GM23338 (cell line): ENCODE measurements around the gene PJA1. TPM values are rescaled to one million over a fixed set of nuclear protein-coding genes. Genes with fewer than 3 reads are reported as not detected.

Experiments
- ATAC-seq: fragments of 200-7000 bp; cut with Tn5 transposase; 3 replicates; pipeline ENCODE4 v1.9.1; 2020
- DNase-seq: peaks from one replicate; pipeline ENCODE4 v3.0.0-alpha.2; 2015; ENCODE audit warnings: low spot score
- H2AFZ ChIP-seq: fragments of 200-600 bp; sonication (generic); 2 replicates; pipeline ENCODE4 v1.8.0; 2016; ENCODE audit warnings: antibody characterized with exemption, mild to moderate bottlenecking, moderate library complexity
- H3F3A ChIP-seq: fragments of 200-600 bp; sonication (generic); replicated peaks from 2 replicates; pipeline ENCODE4 v1.8.0; 2017; ENCODE audit warnings: antibody characterized with exemption, mixed run types, low read depth
- H3K27ac ChIP-seq: fragments of 200-600 bp; sonication (generic); 2 replicates; pipeline ENCODE4 v1.6.1; 2016; ENCODE audit warnings: low read depth
- H3K27me3 ChIP-seq: fragments of 200-600 bp; sonication (generic); 2 replicates; pipeline ENCODE4 v1.8.0; 2016; ENCODE audit warnings: mild to moderate bottlenecking, mixed run types, moderate library complexity; ENCODE audit not compliant: insufficient read depth
- H3K36me3 ChIP-seq: fragments of 200-600 bp; sonication (generic); 2 replicates; pipeline ENCODE4 v1.8.0; 2016; ENCODE audit warnings: mild to moderate bottlenecking; ENCODE audit not compliant: insufficient read depth
- H3K4me1 ChIP-seq: fragments of 200-600 bp; sonication (generic); 2 replicates; pipeline ENCODE4 v1.8.0; 2016; ENCODE audit warnings: mild to moderate bottlenecking, moderate library complexity; ENCODE audit not compliant: insufficient read depth
- H3K4me2 ChIP-seq: fragments of 200-600 bp; sonication (generic); 2 replicates; pipeline ENCODE4 v1.7.1; 2017; ENCODE audit warnings: mixed run types
- H3K4me3 ChIP-seq: fragments of 200-600 bp; sonication (generic); 2 replicates; pipeline ENCODE4 v1.6.1; 2016; ENCODE audit warnings: mixed run types
- H3K79me2 ChIP-seq: fragments of 200-600 bp; sonication (generic); replicated peaks from 2 replicates; pipeline ENCODE4 v1.8.0; 2017; ENCODE audit warnings: mild to moderate bottlenecking; ENCODE audit not compliant: insufficient read depth
- H3K9me2 ChIP-seq: fragments of 200-600 bp; sonication (generic); 2 replicates; pipeline ENCODE4 v1.8.0; 2017; ENCODE audit not compliant: insufficient read depth
- H4K20me1 ChIP-seq: fragments of 200-600 bp; sonication (generic); replicated peaks from 2 replicates; pipeline ENCODE4 v1.8.0; 2017; ENCODE audit warnings: mild to moderate bottlenecking; ENCODE audit not compliant: insufficient read depth
- H3K27ac Mint-ChIP-seq: 2 replicates; pipeline ENCODE4 v1.8.0; 2020; ENCODE audit warnings: inconsistent platforms, mild to moderate bottlenecking, moderate library complexity, mixed read lengths
- H3K27me3 Mint-ChIP-seq: 3 replicates; pipeline ENCODE4 v1.8.0; 2022; ENCODE audit warnings: low read depth, mild to moderate bottlenecking, moderate library complexity, mixed read lengths, inconsistent platforms; ENCODE audit not compliant: insufficient read depth, poor library complexity
- H3K36me3 Mint-ChIP-seq: 3 replicates; pipeline ENCODE4 v1.8.0; 2021; ENCODE audit warnings: low read depth, mild to moderate bottlenecking, inconsistent platforms, moderate library complexity, mixed read lengths
- H3K4me1 Mint-ChIP-seq: 3 replicates; pipeline ENCODE4 v1.8.0; 2020; ENCODE audit warnings: mild to moderate bottlenecking, inconsistent platforms, mixed read lengths
- H3K4me3 Mint-ChIP-seq: 3 replicates; pipeline ENCODE4 v1.8.0; 2021; ENCODE audit warnings: moderate library complexity, mild to moderate bottlenecking, inconsistent platforms, mixed read lengths
- H3K9me3 Mint-ChIP-seq: 3 replicates; pipeline ENCODE4 v1.8.0; 2020; ENCODE audit warnings: moderate library complexity, mild to moderate bottlenecking, inconsistent platforms, mixed read lengths
- CREB1 ChIP-seq: fragments of 250-450 bp; sonication (Bioruptor Pico); IDR thresholded peaks from 2 replicates; pipeline ENCODE4 v1.5.0; 2020; ENCODE audit warnings: low read depth, mild to moderate bottlenecking, moderate library complexity
- EZH2phosphoT487 ChIP-seq: fragments of 200-600 bp; sonication (generic); IDR thresholded peaks from one replicate; pipeline ENCODE4 v1.8.1; 2018; ENCODE audit warnings: antibody characterized with exemption; ENCODE audit not compliant: unreplicated experiment
- JUNB ChIP-seq: IDR thresholded peaks from one replicate; pipeline ENCODE4 v1.6.1; 2016; ENCODE audit warnings: antibody characterized with exemption; ENCODE audit not compliant: unreplicated experiment
- NANOG ChIP-seq: IDR thresholded peaks from 2 replicates; pipeline ENCODE4 v1.6.1; 2016; ENCODE audit warnings: antibody characterized with exemption, borderline replicate concordance
- POLR2AphosphoS5 ChIP-seq: IDR thresholded peaks from 2 replicates; pipeline ENCODE4 v1.6.1; 2016; ENCODE audit warnings: antibody characterized with exemption, low read depth
- STAT1 ChIP-seq: IDR thresholded peaks from one replicate; pipeline ENCODE4 v1.6.1; 2016; ENCODE audit warnings: antibody characterized with exemption; ENCODE audit not compliant: unreplicated experiment
- ZNF114 ChIP-seq: fragments of 250-450 bp; sonication (Bioruptor Pico); IDR thresholded peaks from 2 replicates; pipeline ENCODE4 v1.5.0; 2020; ENCODE audit warnings: mild to moderate bottlenecking, moderate library complexity
- ZNF331 ChIP-seq: fragments of 250-450 bp; sonication (Bioruptor Pico); IDR thresholded peaks from 2 replicates; pipeline ENCODE4 v1.5.0; 2020; ENCODE audit warnings: low read depth, mild to moderate bottlenecking, moderate library complexity
- polyA plus RNA-seq: library from polyadenylated mRNA; unstranded; fragments of >200 nt; fragmentation: Nextera tagmentation; extraction: Ambion mirVana; gene quantifications from 2 replicates; pipeline ENCODE4 v1.2.1, GENCODE V29; 2016
- total RNA-seq: library from RNA; depleted of rRNA; stranded (reverse); fragments of >200 nt; shearing (Covaris generic); gene quantifications from 2 replicates; pipeline ENCODE4 v1.2.3, GENCODE V29; 2014
- TF ChIP-seq, protein P1 (sequence below): fragments of 250-450 bp; sonication (Bioruptor Pico); IDR thresholded peaks from 2 replicates; pipeline ENCODE4 v1.5.0; 2020; ENCODE audit warnings: mild to moderate bottlenecking, moderate library complexity
- TF ChIP-seq, protein P2 (sequence below), 2 experiments: fragments of 200-600 bp in 1 of 2; sonication (generic) in 1 of 2; conservative IDR thresholded peaks; 2 replicates each; pipeline versions ENCODE4 v1.5.1 to v1.6.1; 2016 to 2017; ENCODE audit warnings: antibody characterized with exemption in 2 of 2, low read depth in 2 of 2, mild to moderate bottlenecking in 2 of 2, moderate library complexity in 1 of 2
- TF ChIP-seq, protein P3 (sequence below): IDR thresholded peaks from 2 replicates; pipeline ENCODE4 v1.6.1; 2016; ENCODE audit warnings: antibody characterized with exemption

The PJA1 gene
- total and polyA plus RNA-seq, 2 experiments from 2014 or later: 25.2 to 31.3 TPM

DNA sequence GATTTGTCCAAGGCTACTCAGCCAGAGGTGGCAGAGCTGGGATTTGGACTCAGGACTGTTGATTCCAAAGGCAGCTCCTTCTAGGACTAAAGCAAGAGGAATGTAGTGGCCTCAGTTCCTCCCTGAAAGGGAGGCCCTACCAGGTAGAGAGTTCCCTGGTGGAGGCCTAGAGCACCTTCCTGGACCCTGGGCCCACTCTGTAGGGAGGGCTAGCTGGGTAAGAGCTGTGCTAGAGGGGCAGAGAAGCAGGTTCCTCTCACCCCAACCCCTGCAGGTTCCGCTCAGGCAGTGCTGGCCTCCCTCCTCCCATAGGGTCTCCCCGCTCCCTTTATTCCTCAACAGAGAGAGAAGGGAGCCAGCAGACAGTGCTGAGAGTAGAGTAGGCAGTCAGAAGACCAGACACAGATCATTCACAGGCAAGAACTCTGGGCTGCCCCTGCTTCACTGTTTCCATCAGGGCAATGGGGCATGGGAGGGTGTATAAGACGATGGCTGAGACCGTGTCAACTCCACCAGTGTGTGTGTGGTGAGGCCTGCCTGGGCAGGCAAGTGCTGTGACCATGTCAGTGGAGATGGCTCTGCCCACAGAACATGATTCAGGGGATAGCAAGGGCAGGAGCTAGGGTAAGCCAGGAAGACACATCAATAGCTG is 12.4 kb upstream of the PJA1 start:
- Histone ChIP-seq H3K27me3 (0 out of 2 replicates have a peak, but pooled peaks cover 6% of the 10 kb centered on the region), H3K79me2 (no peaks in the 10 kb centered on the region), H2AFZ (no peak overlapping the region), H3K4me2 (no peak overlapping the region), H3K4me1 (no peaks in the 10 kb centered on the region), H3K4me3 (no peak overlapping the region), H3K36me3 (no peaks in the 10 kb centered on the region), H4K20me1 (no peaks in the 10 kb centered on the region), H3K9me2 (no peaks in the 10 kb centered on the region), H3F3A (no peaks in the 10 kb centered on the region), H3K27ac (no peak overlapping the region)
- TF ChIP-seq, protein P1, sequence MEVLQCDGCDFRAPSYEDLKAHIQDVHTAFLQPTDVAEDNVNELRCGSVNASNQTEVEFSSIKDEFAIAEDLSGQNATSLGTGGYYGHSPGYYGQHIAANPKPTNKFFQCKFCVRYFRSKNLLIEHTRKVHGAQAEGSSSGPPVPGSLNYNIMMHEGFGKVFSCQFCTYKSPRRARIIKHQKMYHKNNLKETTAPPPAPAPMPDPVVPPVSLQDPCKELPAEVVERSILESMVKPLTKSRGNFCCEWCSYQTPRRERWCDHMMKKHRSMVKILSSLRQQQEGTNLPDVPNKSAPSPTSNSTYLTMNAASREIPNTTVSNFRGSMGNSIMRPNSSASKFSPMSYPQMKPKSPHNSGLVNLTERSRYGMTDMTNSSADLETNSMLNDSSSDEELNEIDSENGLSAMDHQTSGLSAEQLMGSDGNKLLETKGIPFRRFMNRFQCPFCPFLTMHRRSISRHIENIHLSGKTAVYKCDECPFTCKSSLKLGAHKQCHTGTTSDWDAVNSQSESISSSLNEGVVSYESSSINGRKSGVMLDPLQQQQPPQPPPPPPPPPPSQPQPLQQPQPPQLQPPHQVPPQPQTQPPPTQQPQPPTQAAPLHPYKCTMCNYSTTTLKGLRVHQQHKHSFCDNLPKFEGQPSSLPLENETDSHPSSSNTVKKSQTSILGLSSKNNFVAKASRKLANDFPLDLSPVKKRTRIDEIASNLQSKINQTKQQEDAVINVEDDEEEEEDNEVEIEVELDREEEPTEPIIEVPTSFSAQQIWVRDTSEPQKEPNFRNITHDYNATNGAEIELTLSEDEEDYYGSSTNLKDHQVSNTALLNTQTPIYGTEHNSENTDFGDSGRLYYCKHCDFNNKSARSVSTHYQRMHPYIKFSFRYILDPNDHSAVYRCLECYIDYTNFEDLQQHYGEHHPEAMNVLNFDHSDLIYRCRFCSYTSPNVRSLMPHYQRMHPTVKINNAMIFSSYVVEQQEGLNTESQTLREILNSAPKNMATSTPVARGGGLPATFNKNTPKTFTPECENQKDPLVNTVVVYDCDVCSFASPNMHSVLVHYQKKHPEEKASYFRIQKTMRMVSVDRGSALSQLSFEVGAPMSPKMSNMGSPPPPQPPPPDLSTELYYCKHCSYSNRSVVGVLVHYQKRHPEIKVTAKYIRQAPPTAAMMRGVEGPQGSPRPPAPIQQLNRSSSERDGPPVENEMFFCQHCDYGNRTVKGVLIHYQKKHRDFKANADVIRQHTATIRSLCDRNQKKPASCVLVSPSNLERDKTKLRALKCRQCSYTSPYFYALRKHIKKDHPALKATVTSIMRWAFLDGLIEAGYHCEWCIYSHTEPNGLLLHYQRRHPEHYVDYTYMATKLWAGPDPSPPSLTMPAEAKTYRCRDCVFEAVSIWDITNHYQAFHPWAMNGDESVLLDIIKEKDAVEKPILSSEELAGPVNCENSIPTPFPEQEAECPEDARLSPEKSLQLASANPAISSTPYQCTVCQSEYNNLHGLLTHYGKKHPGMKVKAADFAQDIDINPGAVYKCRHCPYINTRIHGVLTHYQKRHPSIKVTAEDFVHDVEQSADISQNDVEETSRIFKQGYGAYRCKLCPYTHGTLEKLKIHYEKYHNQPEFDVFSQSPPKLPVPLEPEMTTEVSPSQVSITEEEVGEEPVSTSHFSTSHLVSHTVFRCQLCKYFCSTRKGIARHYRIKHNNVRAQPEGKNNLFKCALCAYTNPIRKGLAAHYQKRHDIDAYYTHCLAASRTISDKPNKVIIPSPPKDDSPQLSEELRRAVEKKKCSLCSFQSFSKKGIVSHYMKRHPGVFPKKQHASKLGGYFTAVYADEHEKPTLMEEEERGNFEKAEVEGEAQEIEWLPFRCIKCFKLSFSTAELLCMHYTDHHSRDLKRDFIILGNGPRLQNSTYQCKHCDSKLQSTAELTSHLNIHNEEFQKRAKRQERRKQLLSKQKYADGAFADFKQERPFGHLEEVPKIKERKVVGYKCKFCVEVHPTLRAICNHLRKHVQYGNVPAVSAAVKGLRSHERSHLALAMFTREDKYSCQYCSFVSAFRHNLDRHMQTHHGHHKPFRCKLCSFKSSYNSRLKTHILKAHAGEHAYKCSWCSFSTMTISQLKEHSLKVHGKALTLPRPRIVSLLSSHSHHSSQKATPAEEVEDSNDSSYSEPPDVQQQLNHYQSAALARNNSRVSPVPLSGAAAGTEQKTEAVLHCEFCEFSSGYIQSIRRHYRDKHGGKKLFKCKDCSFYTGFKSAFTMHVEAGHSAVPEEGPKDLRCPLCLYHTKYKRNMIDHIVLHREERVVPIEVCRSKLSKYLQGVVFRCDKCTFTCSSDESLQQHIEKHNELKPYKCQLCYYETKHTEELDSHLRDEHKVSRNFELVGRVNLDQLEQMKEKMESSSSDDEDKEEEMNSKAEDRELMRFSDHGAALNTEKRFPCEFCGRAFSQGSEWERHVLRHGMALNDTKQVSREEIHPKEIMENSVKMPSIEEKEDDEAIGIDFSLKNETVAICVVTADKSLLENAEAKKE (CRISPR knock-in tag): no peak
- TF ChIP-seq STAT1 (no peak), NANOG (no peak), POLR2AphosphoS5 (no peak), ZNF331 (CRISPR knock-in tag) (no peak), EZH2phosphoT487 (no peak), JUNB (no peak), CREB1 (no peak), ZNF114 (CRISPR knock-in tag) (no peak)
- TF ChIP-seq, protein P2, sequence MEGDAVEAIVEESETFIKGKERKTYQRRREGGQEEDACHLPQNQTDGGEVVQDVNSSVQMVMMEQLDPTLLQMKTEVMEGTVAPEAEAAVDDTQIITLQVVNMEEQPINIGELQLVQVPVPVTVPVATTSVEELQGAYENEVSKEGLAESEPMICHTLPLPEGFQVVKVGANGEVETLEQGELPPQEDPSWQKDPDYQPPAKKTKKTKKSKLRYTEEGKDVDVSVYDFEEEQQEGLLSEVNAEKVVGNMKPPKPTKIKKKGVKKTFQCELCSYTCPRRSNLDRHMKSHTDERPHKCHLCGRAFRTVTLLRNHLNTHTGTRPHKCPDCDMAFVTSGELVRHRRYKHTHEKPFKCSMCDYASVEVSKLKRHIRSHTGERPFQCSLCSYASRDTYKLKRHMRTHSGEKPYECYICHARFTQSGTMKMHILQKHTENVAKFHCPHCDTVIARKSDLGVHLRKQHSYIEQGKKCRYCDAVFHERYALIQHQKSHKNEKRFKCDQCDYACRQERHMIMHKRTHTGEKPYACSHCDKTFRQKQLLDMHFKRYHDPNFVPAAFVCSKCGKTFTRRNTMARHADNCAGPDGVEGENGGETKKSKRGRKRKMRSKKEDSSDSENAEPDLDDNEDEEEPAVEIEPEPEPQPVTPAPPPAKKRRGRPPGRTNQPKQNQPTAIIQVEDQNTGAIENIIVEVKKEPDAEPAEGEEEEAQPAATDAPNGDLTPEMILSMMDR (conservative IDR thresholded peaks at IDR 0.05; ENCODE audit: low read depth in 2 of 2): no peak
- TF ChIP-seq, protein P3, sequence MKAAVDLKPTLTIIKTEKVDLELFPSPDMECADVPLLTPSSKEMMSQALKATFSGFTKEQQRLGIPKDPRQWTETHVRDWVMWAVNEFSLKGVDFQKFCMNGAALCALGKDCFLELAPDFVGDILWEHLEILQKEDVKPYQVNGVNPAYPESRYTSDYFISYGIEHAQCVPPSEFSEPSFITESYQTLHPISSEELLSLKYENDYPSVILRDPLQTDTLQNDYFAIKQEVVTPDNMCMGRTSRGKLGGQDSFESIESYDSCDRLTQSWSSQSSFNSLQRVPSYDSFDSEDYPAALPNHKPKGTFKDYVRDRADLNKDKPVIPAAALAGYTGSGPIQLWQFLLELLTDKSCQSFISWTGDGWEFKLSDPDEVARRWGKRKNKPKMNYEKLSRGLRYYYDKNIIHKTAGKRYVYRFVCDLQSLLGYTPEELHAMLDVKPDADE: no peak
- H3K4me3 Mint-ChIP-seq: no peak overlapping the region
- H3K4me1 Mint-ChIP-seq: peaks cover 26% of the 10 kb centered on the region
- H3K27me3 Mint-ChIP-seq: peaks cover 13% of the 10 kb centered on the region
- DNase-seq: no peak
- no peak for ATAC-seq
- no peak overlapping the region for H3K27ac Mint-ChIP-seq
- H3K36me3 Mint-ChIP-seq: no peaks in the 10 kb centered on the region
- no peaks in the 10 kb centered on the region; the same call in 2 of the 3 replicates for H3K9me3 Mint-ChIP-seq
